GM19467 (cell line): ENCODE measurements around the gene HS2ST1.
"Not testable (repeated sequence)": the region's sequence is repeated elsewhere in the genome, so short reads cannot be mapped to it uniquely, and the experiment has no call there.

ENCODE experiments used
- ATAC-seq: cut with Tn5 transposase; IDR thresholded peaks from one replicate; pipeline ENCODE4 v1.9.1; 2021; ENCODE audit warnings: mild to moderate bottlenecking, moderate library complexity; ENCODE audit not compliant: unreplicated experiment

HS2ST1 gene

GRCh38 chr1:86924324-86924960 is 10.0 kb downstream of the HS2ST1 start:
- ATAC-seq, result no peak

- ATAC-seq, result no peak
Observed at GRCh38 chr1:86925742-86926141, 11.3 kb downstream of the HS2ST1 start.

- no peak for ATAC-seq
Observed at GRCh38 chr1:86926883-86927282, 12.4 kb downstream of the HS2ST1 start.

- no peak for ATAC-seq
Observed at GRCh38 chr1:86928819-86929218, 14.4 kb downstream of the HS2ST1 start.

- ATAC-seq, result no peak
Observed at GRCh38 chr1:86933051-86933450, 18.6 kb downstream of the HS2ST1 start.

- ATAC-seq, result no peak
Observed at GRCh38 chr1:86933562-86934377, 19.3 kb downstream of the HS2ST1 start.

GRCh38 chr1:86938450-86938849 is 24.0 kb downstream of the HS2ST1 start:
- ATAC-seq, result no peak

- no peak for ATAC-seq
Observed at GRCh38 chr1:86938855-86939254, 24.4 kb downstream of the HS2ST1 start.

GRCh38 chr1:86939406-86939805 is 25.0 kb downstream of the HS2ST1 start:
- no peak for ATAC-seq

- ATAC-seq, result no peak
Observed at GRCh38 chr1:86940599-86940998, 26.2 kb downstream of the HS2ST1 start.

GRCh38 chr1:86942042-86942441 is 27.6 kb downstream of the HS2ST1 start:
- ATAC-seq, result no peak

- ATAC-seq, result no peak
Observed at GRCh38 chr1:86942743-86943142, 28.3 kb downstream of the HS2ST1 start.

GRCh38 chr1:86948212-86948611 is 33.8 kb downstream of the HS2ST1 start:
- no peak for ATAC-seq

GRCh38 chr1:86950712-86951419 is 36.4 kb downstream of the HS2ST1 start:
- ATAC-seq, result no peak

- ATAC-seq, result no peak
Observed at GRCh38 chr1:86951430-86951829, 37.0 kb downstream of the HS2ST1 start.

- no peak for ATAC-seq
Observed at GRCh38 chr1:86953167-86953566, 38.7 kb downstream of the HS2ST1 start.

- no peak for ATAC-seq
Observed at GRCh38 chr1:86955678-86956077, 41.2 kb downstream of the HS2ST1 start.

- ATAC-seq, result no peak
Observed at GRCh38 chr1:86956221-86956620, 41.8 kb downstream of the HS2ST1 start.

- no peak for ATAC-seq
Observed at GRCh38 chr1:86957221-86957620, 42.8 kb downstream of the HS2ST1 start.

GRCh38 chr1:86960548-86960947 is 46.1 kb downstream of the HS2ST1 start:
- ATAC-seq, result no peak

GRCh38 chr1:86963841-86964240 is 49.4 kb downstream of the HS2ST1 start:
- ATAC-seq, result not testable (repeated sequence)
